SK-N-SH treated with all-trans-retinoic acid at 6 μM for 48 hours (cell line): ENCODE measurements around the gene TNS3.

ENCODE experiments used
- ARNTL ChIP-seq: fragments of 450-650 bp; formaldehyde crosslinking; IDR thresholded peaks from 2 replicates; pipeline ENCODE4 v1.5.0; 2020; ENCODE audit warnings: low read depth, mild to moderate bottlenecking, moderate library complexity, borderline replicate concordance
- CREB5 ChIP-seq: fragments of 250-450 bp; sonication (Bioruptor Pico); IDR thresholded peaks from 2 replicates; pipeline ENCODE4 v1.5.1; 2020; ENCODE audit warnings: low read depth, mild to moderate bottlenecking, moderate library complexity
- CSDC2 ChIP-seq: fragments of 250-450 bp; sonication (Bioruptor Pico); IDR thresholded peaks from 2 replicates; pipeline ENCODE4 v1.5.0; 2020; ENCODE audit warnings: mild to moderate bottlenecking, moderate library complexity
- ESRRG ChIP-seq: fragments of 250-450 bp; sonication (Bioruptor Pico); IDR thresholded peaks from 2 replicates; pipeline ENCODE4 v1.6.1; 2021; ENCODE audit warnings: mild to moderate bottlenecking
- GLIS3 ChIP-seq: fragments of 250-450 bp; sonication (Bioruptor Pico); IDR thresholded peaks from 2 replicates; pipeline ENCODE4 v1.5.0; 2020; ENCODE audit warnings: mild to moderate bottlenecking, moderate library complexity
- ISL1 ChIP-seq: fragments of 250-450 bp; sonication (Bioruptor Pico); IDR thresholded peaks from 2 replicates; pipeline ENCODE4 v2.1.2; 2022; ENCODE audit warnings: mild to moderate bottlenecking, moderate library complexity
- OSR1 ChIP-seq: fragments of 250-450 bp; sonication (Bioruptor Pico); IDR thresholded peaks from 2 replicates; pipeline ENCODE4 v1.8.0; 2022; ENCODE audit warnings: moderate library complexity, mild to moderate bottlenecking, inconsistent platforms
- PATZ1 ChIP-seq: fragments of 250-450 bp; sonication (Bioruptor Pico); IDR thresholded peaks from 2 replicates; pipeline ENCODE4 v1.8.0; 2020; ENCODE audit warnings: mild to moderate bottlenecking, moderate library complexity, borderline replicate concordance
- RARB ChIP-seq: fragments of 250-450 bp; sonication (Bioruptor Pico); IDR thresholded peaks from 2 replicates; pipeline ENCODE4 v1.8.0; 2021; ENCODE audit warnings: mild to moderate bottlenecking, moderate library complexity
- SNAI2 ChIP-seq: fragments of 250-450 bp; sonication (Bioruptor Pico); IDR thresholded peaks from 2 replicates; pipeline ENCODE4 v1.5.0; 2020; ENCODE audit warnings: mild to moderate bottlenecking, moderate library complexity
- ZFP3 ChIP-seq: fragments of 250-450 bp; sonication (Bioruptor Pico); IDR thresholded peaks from 2 replicates; pipeline ENCODE4 v1.5.0; 2020; ENCODE audit warnings: mild to moderate bottlenecking, moderate library complexity
- ZNF565 ChIP-seq: fragments of 450-650 bp; formaldehyde crosslinking; conservative IDR thresholded peaks from 2 replicates; pipeline ENCODE4 v1.5.0; 2020; ENCODE audit warnings: low read depth, mild to moderate bottlenecking, moderate library complexity
- ZNF8 ChIP-seq: fragments of 450-650 bp; formaldehyde crosslinking; IDR thresholded peaks from 2 replicates; pipeline ENCODE4 v1.5.0; 2020; ENCODE audit warnings: mild to moderate bottlenecking, moderate library complexity
- TF ChIP-seq, protein P1 (sequence below): fragments of 250-450 bp; sonication (Bioruptor Pico); IDR thresholded peaks from 2 replicates; pipeline ENCODE4 v1.5.0; 2020; ENCODE audit warnings: mild to moderate bottlenecking, moderate library complexity

DNA sequence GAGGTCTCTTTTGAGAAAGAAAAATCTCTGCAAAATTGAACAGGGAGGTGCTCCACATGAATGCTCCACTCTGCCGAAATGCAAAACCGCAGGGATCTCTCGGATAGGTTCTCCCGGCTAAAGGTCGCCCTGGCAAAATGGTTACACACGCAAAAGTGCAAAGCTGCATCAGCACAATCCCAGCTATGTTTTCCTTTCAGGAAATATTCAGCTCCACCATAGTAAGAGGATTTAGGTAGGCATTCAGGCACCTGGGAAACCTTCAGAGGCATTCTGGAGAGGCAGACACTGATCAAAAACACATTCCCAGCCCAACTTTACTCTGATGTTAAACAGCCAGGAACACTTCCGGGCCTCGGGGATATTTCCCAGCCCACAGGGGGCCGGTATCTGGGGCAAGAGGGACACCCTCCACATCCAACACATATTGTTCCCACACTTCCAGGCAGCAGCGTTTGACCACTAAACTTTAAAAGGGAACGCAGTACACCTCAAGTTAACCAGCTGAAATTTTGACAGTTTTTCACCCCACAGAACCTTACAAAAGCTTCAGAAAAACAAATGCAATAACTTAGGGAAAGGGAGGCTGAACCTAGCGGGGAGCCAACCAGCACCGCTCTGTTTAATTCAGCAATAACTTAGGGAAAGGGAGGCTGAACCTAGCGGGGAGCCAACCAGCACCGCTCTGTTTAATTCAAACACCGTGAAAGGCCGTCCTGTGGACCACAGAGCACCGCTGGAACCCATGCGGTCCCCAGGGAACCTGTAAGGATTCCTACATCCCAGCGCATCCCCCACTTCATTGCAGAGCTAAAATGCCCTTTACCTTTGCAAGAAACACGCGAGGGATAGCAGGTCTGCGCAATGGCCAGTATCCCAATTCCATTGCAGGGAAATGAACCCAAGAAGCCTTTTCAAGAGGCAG is 45.9 kb downstream of the TNS3 start:
- no peak for TF ChIP-seq ESRRG (CRISPR knock-in tag)
- no peak for TF ChIP-seq SNAI2 (CRISPR knock-in tag)
- TF ChIP-seq RARB (CRISPR knock-in tag), result no peak
- TF ChIP-seq PATZ1 (CRISPR knock-in tag), result no peak
- no peak for TF ChIP-seq CREB5
- TF ChIP-seq ZFP3 (CRISPR knock-in tag), result no peak
- TF ChIP-seq OSR1 (CRISPR knock-in tag), result no peak
- TF ChIP-seq ZNF8 (CRISPR knock-in tag), result no peak
- TF ChIP-seq ARNTL (CRISPR knock-in tag), result no peak
- TF ChIP-seq CSDC2 (CRISPR knock-in tag), result no peak
- TF ChIP-seq, protein P1, sequence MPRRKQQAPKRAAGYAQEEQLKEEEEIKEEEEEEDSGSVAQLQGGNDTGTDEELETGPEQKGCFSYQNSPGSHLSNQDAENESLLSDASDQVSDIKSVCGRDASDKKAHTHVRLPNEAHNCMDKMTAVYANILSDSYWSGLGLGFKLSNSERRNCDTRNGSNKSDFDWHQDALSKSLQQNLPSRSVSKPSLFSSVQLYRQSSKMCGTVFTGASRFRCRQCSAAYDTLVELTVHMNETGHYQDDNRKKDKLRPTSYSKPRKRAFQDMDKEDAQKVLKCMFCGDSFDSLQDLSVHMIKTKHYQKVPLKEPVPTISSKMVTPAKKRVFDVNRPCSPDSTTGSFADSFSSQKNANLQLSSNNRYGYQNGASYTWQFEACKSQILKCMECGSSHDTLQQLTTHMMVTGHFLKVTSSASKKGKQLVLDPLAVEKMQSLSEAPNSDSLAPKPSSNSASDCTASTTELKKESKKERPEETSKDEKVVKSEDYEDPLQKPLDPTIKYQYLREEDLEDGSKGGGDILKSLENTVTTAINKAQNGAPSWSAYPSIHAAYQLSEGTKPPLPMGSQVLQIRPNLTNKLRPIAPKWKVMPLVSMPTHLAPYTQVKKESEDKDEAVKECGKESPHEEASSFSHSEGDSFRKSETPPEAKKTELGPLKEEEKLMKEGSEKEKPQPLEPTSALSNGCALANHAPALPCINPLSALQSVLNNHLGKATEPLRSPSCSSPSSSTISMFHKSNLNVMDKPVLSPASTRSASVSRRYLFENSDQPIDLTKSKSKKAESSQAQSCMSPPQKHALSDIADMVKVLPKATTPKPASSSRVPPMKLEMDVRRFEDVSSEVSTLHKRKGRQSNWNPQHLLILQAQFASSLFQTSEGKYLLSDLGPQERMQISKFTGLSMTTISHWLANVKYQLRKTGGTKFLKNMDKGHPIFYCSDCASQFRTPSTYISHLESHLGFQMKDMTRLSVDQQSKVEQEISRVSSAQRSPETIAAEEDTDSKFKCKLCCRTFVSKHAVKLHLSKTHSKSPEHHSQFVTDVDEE (CRISPR knock-in tag), result no peak
- TF ChIP-seq ISL1, result no peak
- no peak for TF ChIP-seq GLIS3 (CRISPR knock-in tag)
- TF ChIP-seq ZNF565, result no peak
